ENCODE data around the gene IQCH.
A peak's percentile ranks its signal among the peaks of the same experiment; 100 is the strongest.

Gene IQCH

GRCh38 chr15:67303490-67304363, 49.1 kb downstream of the IQCH start:
- DNase-seq = peak; percentile 4

- no peak for DNase-seq
Observed at GRCh38 chr15:67304778-67305177, 50.2 kb downstream of the IQCH start.

GRCh38 chr15:67305506-67305905, 50.9 kb downstream of the IQCH start:
- DNase-seq = no peak

GRCh38 chr15:67307156-67307555, 52.6 kb downstream of the IQCH start:
- no peak for DNase-seq

DNA sequence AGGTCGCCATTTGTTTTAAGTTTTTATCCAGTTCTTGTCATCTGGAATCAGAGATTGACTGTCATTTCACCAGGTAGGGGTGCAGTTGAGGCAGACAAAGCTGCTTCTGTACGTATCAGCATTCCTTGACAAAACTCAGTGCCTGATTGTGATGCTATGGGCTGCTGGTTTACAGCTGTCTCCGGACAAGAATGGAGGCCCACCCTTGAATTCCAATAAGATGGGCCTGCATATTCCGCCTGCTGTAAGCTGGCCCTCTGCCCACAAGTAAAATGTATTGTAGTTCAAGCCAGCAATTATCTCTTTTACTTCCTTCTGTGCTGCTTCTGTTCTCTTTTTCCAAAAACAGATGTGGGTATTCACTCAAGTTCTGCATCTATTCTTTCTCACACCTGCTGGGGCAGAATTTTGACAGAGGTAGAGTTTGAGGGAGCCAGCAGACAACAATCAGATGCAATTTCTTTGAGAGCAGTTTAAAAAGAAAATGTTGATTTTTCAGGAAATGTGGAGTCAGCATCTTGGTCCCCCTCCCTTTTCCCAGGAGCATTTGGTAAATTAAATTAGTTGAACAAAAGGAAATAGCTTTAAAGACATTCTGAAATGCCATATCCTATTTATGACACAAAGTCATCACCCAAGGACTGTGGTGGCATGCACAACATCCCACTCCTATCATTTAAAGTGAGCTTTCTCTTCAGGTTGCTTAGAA, 53.5 kb downstream of the IQCH start:
- DNase-seq = no peak

DNA sequence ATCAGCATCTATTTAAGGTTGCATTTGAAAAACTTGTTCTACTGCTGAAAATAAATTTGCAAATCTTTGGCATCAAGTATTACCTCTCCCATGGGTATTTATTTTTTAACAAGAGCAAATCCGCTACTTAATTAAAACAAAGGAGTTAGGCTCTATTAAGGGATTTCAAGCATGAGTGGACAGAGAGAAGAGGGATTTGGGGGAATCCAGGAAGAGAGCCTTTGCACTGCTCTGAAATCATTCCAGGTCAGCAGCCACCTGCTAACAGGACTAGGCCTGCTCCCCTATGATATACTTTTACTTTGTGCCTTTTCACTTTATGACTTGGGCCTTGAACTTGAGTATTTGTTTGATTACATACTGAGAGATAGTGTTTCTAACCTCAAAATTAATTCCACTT, 57.1 kb downstream of the IQCH start:
- DNase-seq = no peak

DNA sequence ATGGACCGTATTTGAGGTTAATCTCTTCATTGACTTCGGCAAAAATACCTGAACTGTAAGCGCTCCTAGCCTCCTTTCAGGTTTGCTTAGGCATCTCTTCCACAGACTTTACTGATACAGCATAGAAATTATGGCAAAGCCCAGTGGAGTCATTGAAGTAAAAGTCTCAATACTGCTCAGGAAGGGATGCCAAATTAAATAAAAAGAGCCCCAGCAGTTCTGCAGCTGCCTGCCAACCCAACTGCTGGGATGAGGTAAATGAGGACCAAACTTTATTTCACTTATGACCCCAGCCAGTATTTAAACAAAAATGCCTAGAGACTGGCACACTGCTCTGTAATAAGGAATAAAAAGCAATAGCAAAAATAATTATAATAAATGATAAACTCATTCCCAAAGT, 65.4 kb downstream of the IQCH start:
- no peak for DNase-seq

- DNase-seq = no peak
Observed at GRCh38 chr15:67321352-67321751, 66.8 kb downstream of the IQCH start.

DNA sequence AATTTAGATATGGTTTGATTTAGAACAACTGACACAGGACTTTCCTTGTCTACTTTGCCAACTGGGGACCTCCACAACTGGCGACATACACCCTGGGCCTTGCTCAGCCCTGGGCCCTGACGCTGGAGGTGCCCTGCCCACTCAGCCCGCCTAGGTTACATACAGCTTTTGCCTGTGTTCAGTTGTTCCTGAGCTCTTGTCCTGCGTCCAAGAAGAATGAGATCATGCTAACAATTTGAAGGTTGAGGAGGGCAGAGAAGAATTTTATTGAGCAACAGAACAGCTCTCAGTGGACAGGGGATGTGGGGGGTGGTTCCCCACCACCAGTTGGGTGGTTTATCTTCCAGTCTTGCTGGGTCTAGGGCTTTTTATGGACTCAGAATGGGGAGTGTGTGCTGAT, 67.9 kb downstream of the IQCH start:
- no peak for DNase-seq

- no peak for DNase-seq
Observed at GRCh38 chr15:67327312-67327711, 72.7 kb downstream of the IQCH start.

- DNase-seq = no peak
Observed at GRCh38 chr15:67327737-67328136, 73.2 kb downstream of the IQCH start.

DNA sequence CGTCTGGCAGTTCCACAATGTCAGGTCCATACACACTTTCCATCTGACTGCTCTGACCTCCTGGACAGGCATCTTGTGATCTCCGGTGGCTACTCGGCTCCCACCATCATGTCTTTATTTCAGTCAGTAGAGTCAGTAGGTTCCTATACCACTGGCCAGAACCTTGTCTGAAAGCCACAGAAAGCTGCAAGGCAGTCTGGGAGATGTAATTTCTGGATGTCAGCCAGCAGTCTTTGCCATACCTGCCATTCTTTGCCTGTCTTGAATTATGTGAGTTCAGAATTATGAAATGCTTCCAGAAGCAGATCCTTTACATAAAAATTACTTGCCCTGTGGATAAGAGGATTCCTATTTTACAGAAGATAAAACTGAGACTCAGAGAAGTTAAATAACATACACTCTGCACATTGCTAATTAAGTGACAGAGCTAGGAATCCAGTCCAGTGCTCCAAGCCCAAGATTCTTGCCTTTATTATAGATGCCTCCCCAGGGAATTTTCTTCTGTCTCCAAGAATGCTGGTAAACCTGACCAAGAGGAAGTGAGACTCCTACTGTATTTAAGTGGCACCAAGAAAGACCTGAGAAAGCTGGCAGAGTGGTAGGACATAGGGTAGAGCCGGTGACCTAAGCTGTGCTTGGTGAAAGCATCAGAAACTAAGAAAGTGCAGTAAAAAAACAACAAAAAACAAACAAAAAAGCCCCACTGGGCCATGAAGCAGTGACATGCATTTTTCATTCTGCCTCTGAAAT, 75.6 kb downstream of the IQCH start:
- DNase-seq = no peak

DNA sequence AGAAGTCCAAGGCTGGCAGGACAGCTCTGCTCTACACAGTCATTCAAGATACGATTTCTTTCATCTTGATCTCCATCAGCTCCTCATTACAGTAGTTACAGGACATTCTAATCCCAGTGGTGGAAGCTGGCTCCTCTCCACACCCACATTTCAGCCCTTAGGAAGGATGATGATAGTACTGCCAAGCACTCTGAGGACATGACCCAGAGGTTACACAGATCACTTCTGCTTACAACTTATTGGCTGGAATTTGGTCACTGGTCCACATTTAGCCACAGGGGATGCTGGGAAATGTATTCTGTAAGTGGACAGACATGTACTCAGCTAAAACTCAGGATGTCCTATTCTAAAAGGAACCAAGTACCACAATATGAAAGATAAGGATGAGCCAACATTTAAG, 77.1 kb downstream of the IQCH start:
- no peak for DNase-seq

DNA sequence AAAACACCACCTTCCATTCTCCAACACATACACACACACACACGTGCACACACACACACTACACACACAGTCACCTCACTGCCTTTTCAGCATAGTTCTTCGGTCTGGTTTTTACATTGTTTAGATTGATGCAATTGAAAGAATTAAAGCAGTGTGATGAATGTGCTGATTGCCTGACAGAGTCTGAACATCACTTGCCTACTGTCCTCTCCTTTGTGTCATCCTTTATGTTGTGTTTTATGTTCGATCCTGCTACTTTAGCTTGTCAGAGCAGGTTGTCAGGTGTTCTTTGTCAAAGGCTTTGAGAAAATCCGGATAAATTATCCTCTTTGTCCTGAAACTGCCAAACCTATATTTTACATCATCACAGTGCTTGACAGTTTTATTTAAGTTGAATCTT, 80.4 kb downstream of the IQCH start:
- DNase-seq = no peak

GRCh38 chr15:67335534-67336222, 81.1 kb downstream of the IQCH start:
- DNase-seq = no peak

DNA sequence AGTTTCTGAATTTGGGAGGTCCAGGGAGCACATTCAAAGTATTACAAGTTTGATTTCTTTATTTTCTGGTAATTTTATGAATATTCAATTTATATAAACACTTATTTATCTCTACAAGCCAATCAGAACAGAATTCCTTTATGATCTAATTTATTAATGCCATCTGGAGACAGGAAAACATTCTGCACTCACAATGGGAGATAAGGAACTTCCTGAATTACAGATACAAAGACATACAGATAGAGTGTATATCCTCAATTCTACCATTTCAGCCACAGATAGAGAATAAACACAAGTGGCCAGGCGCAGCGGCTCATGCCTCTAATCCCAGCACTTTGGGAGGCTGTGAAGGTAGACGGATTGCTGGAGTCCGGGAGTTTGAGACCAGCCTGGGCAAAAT, 86.0 kb downstream of the IQCH start:
- DNase-seq = no peak

DNA sequence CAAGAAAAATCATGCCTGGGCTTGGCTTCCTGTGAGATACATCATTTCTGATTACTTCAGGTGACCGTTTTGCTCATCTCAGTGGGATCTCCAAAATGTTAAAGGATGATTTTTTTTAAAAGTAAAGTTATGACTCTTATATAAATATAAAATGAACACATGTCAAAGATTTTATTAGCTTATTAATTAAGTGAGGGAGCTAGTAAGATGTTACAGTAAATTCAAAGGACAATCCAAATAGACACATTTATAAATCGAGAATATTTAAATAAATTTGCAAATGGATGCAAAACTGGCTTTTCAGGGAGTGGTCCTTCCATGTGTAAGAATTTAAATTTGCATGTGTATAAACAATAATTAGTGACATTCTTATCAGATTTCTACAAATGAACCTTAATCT, 87.0 kb downstream of the IQCH start:
- no peak for DNase-seq

DNA sequence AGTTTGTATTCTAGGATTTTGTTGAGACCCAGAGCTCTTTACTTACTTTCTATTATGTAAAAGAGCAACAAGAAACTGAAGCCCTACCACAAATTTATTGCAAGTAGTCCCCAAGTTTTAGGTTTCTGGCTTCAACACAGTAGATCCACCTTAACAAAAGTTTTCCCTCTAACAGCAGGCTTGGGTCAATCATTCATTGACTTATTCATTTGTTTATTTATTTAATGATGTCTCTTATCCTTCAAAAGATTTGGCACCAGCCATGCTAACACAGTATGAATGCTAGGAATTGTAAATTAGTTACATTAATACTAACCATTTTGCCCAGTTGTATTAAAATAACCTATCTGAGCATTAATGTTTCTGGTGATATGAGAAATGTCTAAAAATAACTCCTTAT, 88.6 kb downstream of the IQCH start:
- DNase-seq = no peak

DNA sequence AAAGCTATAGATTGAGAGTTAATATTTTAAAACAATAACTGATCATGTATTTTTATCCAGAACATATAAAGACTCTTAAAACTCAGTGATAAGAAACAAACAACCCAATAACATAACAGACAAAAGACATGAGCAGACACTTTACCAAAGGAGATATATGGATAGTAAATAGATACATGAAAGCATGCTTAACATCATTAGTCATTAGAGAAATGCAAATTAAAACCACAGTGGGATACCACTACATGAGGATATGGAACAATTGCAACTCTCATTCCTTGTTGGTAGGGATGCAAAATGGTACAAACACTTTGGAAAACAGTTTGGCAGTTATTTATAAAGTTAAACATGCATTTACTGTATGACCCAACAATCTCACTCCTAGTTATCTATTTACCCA, 95.0 kb downstream of the IQCH start:
- DNase-seq = no peak

GRCh38 chr15:67350042-67350441, 95.5 kb downstream of the IQCH start:
- DNase-seq = no peak

- no peak for DNase-seq
Observed at GRCh38 chr15:67358391-67358790, 103.8 kb downstream of the IQCH start.

GRCh38 chr15:67358812-67359211, 104.2 kb downstream of the IQCH start:
- no peak for DNase-seq

DNA sequence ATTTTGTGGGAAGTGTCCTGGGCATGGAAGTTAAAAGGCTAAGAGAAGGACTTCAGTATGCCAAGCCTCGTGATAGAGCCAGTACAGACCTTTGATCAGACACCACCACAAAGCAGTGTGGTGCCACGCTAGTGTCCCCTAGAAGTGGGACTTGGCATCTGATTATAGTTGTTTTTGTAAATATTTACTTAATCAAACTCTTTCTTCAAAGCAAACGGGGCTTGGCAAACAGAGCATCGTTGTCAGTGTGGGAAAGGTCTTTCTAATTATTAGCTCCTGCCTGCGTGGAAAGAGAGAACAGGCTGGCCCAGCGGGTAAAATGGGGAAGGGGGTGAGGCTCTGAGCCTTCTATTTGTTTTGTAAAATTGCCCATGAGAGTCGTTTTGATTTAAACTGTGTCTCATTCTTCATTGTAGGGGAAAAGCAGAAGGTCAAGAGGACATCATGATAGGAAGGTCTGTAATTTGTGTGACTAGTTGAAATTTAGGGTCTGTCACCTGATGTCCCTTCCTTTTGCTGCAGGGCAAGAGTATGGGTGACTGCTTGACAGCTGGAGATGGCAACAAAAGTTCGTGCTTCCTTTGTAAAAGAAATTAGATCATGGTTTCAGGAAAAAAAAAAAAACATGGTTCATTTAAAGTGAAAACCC, 105.0 kb downstream of the IQCH start:
- DNase-seq = no peak
